ENCODE measurements around the gene HEATR5B. TPM values are rescaled to one million over a fixed set of nuclear protein-coding genes. Genes with fewer than 3 reads are reported as not detected.

The HEATR5B gene
- total RNA-seq (2021; fragmentation: NEBNext Ultra II Directional; extraction: Animal tissue kit (Norgen Biotek cat#: 25700)): 11.3 and 12.6 TPM in 2 replicates
- 5.5 and 7.0 TPM in 2 replicates for polyA plus RNA-seq (2011; rRNA removed)
- 8.6 TPM for polyA plus RNA-seq (2011; cell fraction: cytosol; rRNA removed)
- 8.3 TPM for polyA plus RNA-seq (2011; cell fraction: nucleus; rRNA removed)
- 6.9 to 8.7 TPM (median 8.0 TPM) in 4 replicates for polyA plus RNA-seq (2012, experiment 1 of 2)
- 0.35 TPM for polyA plus RNA-seq (2012, experiment 2 of 2)
- 6.1 TPM for polyA plus RNA-seq (2013, experiment 1 of 2)
- polyA plus RNA-seq (2013, experiment 2 of 2): 5.1 TPM
- polyA minus RNA-seq (2011; rRNA and poly(A)+ RNA removed): 25.5 and 36.4 TPM in 2 replicates
- polyA minus RNA-seq (2011; cell fraction: cytosol; rRNA and poly(A)+ RNA removed): 11.2 TPM
- 19.5 TPM for polyA minus RNA-seq (2011; cell fraction: nucleus; rRNA and poly(A)+ RNA removed)
- long read RNA-seq, experiment 1, full-length matches to known transcripts: 1 of 5 reads
- long read RNA-seq, experiment 1, partial matches to known transcripts: 4 of 5 reads
- long read RNA-seq, experiment 1, other reads (novel, unspliced or antisense): 0 of 5 reads
- long read RNA-seq, experiment 2, partial matches to known transcripts: 3 of 5 reads
- long read RNA-seq, experiment 2, other reads (novel, unspliced or antisense): 2 of 5 reads

DNA sequence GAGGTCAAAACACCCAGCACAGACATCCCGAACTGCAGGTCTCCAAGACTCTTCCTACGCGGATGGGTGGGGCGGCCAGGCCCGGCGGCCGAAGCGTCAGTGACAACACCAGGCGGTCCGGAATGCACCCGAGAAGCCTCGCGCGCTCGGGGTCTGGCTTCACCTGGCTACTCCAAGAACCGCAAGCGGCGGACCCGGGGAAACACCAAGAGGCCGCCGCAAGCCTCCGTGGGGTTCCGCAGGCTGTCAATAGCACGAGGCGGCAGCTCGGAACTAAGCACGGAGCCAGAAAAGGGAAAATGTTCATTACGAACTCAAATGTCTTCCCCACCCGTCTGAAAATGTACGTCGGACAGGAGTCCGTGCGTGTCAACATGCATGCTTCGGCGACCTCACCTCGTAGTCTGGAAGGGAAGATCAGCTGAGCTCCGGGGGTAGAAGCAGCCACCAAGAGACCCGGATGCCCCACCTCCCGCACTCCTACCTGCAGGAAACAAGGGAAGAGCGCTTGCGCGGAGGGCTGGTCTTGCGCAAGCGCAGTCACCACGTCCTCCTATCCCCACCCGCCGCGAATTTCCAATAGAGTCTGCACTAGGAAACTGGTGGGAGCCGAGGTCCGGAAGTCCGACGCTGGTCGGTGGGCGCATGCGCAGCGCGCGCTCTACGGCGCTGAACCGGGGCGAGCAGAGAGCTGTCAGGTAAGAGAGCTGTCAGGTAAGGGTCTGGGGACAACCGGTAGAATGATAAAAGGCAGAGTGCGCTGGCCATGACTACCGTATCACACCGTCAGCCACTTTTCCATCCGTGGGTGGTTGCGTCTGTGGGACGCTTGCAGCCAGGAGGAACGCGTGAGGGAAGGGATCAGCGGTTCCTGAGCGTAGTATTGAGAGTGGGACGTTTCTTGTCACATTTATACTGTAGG lies at the start of gene HEATR5B, which contains the start of gene GPATCH11:
TSS of gene HEATR5B (minus strand) at position 500 of the 922 bp plus-strand sequence. CDS start 958 bp downstream, outside the sequence.
TSS of gene GPATCH11 (plus strand) at position 646 of the 922 bp plus-strand sequence. CDS start 3,864 bp downstream, outside the sequence.
- Histone ChIP-seq H3K23ac (ENCODE audit: insufficient read length) (no peak within 1 kb of the TSS), H3K56ac (replicated peaks; ENCODE audit: insufficient read length, low read depth, low read length) (peak within 1 kb of the TSS; percentile 47), H3K27ac (ENCODE audit: low read depth, low read length) (no peak within 1 kb of the TSS), H3K23me2 (ENCODE audit: low read depth, low read length) (peaks cover 8% of the 10 kb centered on the region), H4K5ac (ENCODE audit: insufficient read length, low read depth, low read length) (no peak within 1 kb of the TSS), H3K36me3 (ENCODE audit: control insufficient read depth in 2 of 4, insufficient read depth in 4 of 4, low read length in 3 of 4) (no peaks in the 10 kb centered on the region), H3K18ac (ENCODE audit: extremely low read depth, low read length) (peak within 1 kb of the TSS; percentile 73; the same call in 1 of the 2 replicates), H4K8ac (ENCODE audit: extremely low read depth, insufficient read depth, low read length) (peak within 1 kb of the TSS; percentile 53), H2BK120ac (replicated peaks; ENCODE audit: low read depth, low read length) (no peak within 1 kb of the TSS), H3K9me3 (ENCODE audit: insufficient read depth in 2 of 2, low read depth in 1 of 2, low read length in 1 of 2) (no peaks in the 10 kb centered on the region), H2BK5ac (ENCODE audit: low read depth, low read length) (no peak within 1 kb of the TSS), H3K14ac (ENCODE audit: insufficient read length) (no peak within 1 kb of the TSS), H3K9ac (replicated peaks in 1 of 4; ENCODE audit: extremely low read depth in 1 of 4, low read depth in 3 of 4, low read length in 3 of 4) (peak within 1 kb of the TSS; percentile 9 to 69 (median 51)), H3K4ac (replicated peaks; ENCODE audit: insufficient read length, low read depth, low read length) (no peak within 1 kb of the TSS), H2AK5ac (ENCODE audit: low read depth, low read length) (no peak within 1 kb of the TSS), H3K27me3 (replicated peaks in 1 of 4; ENCODE audit: control insufficient read depth in 3 of 4, extremely low read depth in 1 of 4, insufficient read depth in 3 of 4, low read length in 3 of 4) (no peaks in the 10 kb centered on the region), H3K4me3 (ENCODE audit: extremely low read depth in 1 of 4, insufficient read depth in 2 of 4, low read depth in 3 of 4, low read length in 4 of 4) (peak within 1 kb of the TSS; percentile 71 to 97 (median 80)), H2BK20ac (ENCODE audit: low read length) (no peak within 1 kb of the TSS), H3K4me1 (replicated peaks in 1 of 4; ENCODE audit: control insufficient read depth in 3 of 4, insufficient read depth in 4 of 4, low read length in 3 of 4) (peaks cover 0 to 4% (median 2%) of the 10 kb centered on the region in 4 experiments; a peak in 2 of 7 replicates), H3K79me2 (ENCODE audit: control insufficient read depth in 1 of 2, insufficient read depth in 2 of 2, low read length in 2 of 2) (no peaks in the 10 kb centered on the region), H2BK12ac (ENCODE audit: low read depth, low read length) (no peak within 1 kb of the TSS), H3K79me1 (ENCODE audit: low read depth, low read length) (no peaks in the 10 kb centered on the region), H3K4me2 (ENCODE audit: insufficient read depth in 1 of 2, low read depth in 2 of 2, low read length in 2 of 2) (peak within 1 kb of the TSS; percentile 76 to 93), H4K20me1 (replicated peaks in 1 of 2; ENCODE audit: control insufficient read depth in 1 of 2, insufficient read depth in 2 of 2, low read length in 2 of 2) (peaks cover 0 to 3% of the 10 kb centered on the region in 2 experiments), H2BK15ac (ENCODE audit: low read length) (no peak within 1 kb of the TSS), H2AFZ (ENCODE audit: low read length) (peak within 1 kb of the TSS; percentile 99), H4K91ac (replicated peaks; ENCODE audit: insufficient read length, low read length) (no peak within 1 kb of the TSS)
- ChIA-PET CTCF (ENCODE audit: partially characterized antibody) (no interaction called here), POLR2A (ENCODE audit: partially characterized antibody) (interaction anchor here (0.5 to 1.0 kb wide), 2 partner anchors 26 to 131 kb away, joined by 3 to 4 read pairs; no protein-coding TSS in a partner anchor)
- peak; percentile 97 to 99 for DNase-seq (ENCODE audit: low read depth in 1 of 2, low spot score in 2 of 2)
- peak; percentile 7 for FAIRE-seq
- WGBS, 2 experiments (ENCODE audit: extremely low coverage in 1 of 2, insufficient coverage in 1 of 2, insufficient read length in 1 of 2, insufficient replicate concordance in 2 of 2, low coverage in 1 of 2, low lambda C conversion rate in 2 of 2, missing lambda C conversion rate in 1 of 2): 3% methylated on average over 74 of the region's 74 CpGs; no CpG with 5 or more reads in 1 of the 2 experiments
- no peak for TF ChIP-seq GABPA (IDR thresholded peaks at IDR 0.05; ENCODE audit: borderline replicate concordance, insufficient read depth, low read length)
- no peak for TF ChIP-seq SP2 (IDR thresholded peaks at IDR 0.05; ENCODE audit: low read length)
- peak in 1 of 2 experiments; percentile 27; a peak in 1 of 3 replicates for TF ChIP-seq POLR2A (IDR thresholded peaks at IDR 0.05; ENCODE audit: control extremely low read depth in 1 of 2, low read depth in 2 of 2, low read length in 2 of 2)
- TF ChIP-seq POLR2AphosphoS5 (IDR thresholded peaks at IDR 0.05; ENCODE audit: low read depth, low read length): 0 out of 2 replicates have a peak, but pooled peaks have one; percentile 44
- TF ChIP-seq SP4 (IDR thresholded peaks at IDR 0.05; ENCODE audit: low read length): peak; percentile 65; the same call in 1 of the 2 replicates
- TF ChIP-seq TBP (IDR thresholded peaks at IDR 0.05; ENCODE audit: low read depth, low read length): peak; percentile 55; the same call in 1 of the 2 replicates
- TF ChIP-seq SAP30 (IDR thresholded peaks at IDR 0.05; ENCODE audit: insufficient read depth, insufficient replicate concordance, low read length): peak; percentile 90
- no peak for TF ChIP-seq BCL11A (IDR thresholded peaks at IDR 0.05; ENCODE audit: low read depth in 2 of 2, low read length in 2 of 2)

All from H1 (cell line).